HCEC 1CT (cell line): ENCODE results near the gene TUG1.

Source experiments
- DNase-seq: peaks from one replicate; pipeline ENCODE4 v3.0.0-alpha.2; 2017

Gene TUG1

DNA sequence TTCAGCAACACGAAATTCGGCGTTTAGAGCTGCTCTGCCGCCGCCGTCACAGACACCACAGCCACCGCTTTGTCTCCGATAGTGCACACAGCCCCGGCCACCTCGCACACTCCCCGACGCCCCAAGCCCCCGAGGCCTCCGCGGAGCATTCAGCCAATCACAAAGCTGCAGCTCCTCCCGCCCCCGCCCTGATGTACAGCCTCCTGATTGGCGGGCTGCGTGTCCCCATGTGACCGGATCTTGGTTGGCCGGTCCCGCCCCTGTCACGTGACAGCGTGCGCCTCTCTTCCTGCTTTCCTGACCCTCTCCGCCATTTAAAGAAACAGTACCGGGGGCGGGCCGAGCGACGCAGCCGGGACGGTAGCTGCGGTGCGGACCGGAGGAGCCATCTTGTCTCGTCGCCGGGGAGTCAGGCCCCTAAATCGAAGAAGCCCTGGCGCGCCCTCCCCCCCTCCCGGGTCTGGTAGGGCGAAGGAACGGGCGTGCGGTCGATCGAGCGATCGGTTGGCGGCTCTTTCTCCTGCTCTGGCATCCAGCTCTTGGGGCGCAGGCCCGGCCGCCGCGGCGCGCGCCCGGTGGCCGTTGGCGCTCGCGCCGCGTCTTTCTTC lies at the start of gene TUG1:
Gene TUG1 (plus strand): TSS at position 342 of the 608 bp plus-strand sequence.
- peak; percentile 98 for DNase-seq

- no peak for DNase-seq
Observed at GRCh38 chr22:30919973-30920372, 49.1 kb upstream of the TUG1 start.

DNA sequence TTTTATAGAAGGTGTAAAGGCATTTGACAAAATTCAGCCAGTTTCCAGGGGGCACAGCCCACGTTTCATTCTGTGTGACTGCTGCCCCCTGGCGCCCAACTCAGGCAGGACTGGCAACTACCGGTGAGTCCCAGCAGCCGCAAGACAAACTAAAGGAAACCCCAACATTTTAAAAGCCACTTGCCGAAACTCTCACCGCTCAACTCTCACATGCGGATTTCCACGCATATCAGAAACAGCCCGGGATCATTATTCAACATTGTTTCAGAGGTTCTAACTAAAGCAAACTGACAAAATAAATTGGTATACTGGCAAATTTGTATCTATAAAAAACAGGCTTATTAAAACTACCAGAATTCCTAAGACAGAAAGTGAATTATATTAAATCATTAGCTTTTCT lies 48.7 kb upstream of the TUG1 start:
- peak; percentile 42 for DNase-seq

DNA sequence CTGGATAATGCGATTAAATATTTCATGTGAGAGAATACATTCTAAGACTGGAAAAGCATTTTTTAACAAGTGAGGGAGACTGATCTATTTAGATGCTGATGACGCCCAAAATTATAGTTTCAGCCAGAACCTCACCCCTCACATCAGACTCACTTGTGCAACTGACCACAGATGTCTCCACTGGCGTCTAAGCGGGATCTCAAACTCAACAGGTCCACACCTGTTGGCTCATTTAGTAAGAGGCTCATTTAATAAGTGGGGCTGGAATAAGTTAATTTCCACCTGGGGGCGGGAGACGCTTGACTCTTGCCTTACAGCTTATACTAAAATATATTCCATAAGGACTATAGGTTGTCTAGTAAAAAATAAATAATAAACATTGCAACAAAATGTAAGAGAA lies 48.0 kb upstream of the TUG1 start:
- DNase-seq: no peak

DNA sequence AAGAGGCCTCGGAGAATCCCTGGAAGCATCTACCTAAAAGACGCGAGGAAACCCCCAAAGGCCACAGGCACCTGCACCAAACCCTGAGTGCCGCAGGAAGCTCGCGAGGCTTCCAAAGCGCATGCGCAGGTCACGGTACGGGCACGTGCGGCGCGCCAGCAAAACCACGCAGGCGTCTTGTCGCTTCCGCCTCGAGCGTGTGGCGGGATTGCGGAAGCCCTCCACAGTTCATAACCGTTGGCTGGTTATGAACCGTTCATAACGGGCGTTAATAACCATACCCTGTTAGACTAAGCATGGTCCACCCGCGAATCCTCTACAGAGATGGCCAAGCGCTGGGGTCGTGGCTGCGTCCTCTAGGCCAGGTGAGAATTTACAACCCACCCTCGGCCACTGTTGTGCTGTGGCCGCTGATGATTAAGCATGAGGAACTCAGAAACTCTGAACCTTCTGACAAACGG lies 46.9 kb upstream of the TUG1 start:
- DNase-seq: no peak

GRCh38 chr22:30923168-30923900 lies 45.7 kb upstream of the TUG1 start:
- DNase-seq: no peak

- DNase-seq: no peak
Observed at GRCh38 chr22:30925667-30926066, 43.4 kb upstream of the TUG1 start.

- no peak for DNase-seq
Observed at GRCh38 chr22:30926706-30927105, 42.4 kb upstream of the TUG1 start.

- no peak for DNase-seq
Observed at GRCh38 chr22:30927806-30928205, 41.3 kb upstream of the TUG1 start.

DNA sequence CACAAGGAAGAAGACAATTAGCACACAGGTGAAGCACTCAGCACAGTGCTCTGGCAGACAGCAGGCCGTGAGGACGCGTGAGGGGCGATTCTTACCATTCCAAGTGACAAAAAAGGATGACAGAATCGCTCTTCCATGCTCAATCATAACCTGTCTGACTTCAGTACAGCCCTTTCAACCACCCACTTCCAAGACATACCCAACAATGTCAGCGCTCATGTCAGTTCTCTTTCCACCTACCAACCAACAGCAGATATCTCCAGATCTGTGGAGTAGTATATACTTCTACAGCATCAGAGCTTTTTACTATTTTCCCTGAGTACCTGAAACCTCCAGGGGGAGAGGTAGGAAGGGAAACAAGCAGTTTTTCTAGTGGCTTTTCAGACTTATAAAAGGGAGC lies 40.7 kb upstream of the TUG1 start:
- no peak for DNase-seq

- DNase-seq: no peak
Observed at GRCh38 chr22:30930228-30930627, 38.8 kb upstream of the TUG1 start.

DNA sequence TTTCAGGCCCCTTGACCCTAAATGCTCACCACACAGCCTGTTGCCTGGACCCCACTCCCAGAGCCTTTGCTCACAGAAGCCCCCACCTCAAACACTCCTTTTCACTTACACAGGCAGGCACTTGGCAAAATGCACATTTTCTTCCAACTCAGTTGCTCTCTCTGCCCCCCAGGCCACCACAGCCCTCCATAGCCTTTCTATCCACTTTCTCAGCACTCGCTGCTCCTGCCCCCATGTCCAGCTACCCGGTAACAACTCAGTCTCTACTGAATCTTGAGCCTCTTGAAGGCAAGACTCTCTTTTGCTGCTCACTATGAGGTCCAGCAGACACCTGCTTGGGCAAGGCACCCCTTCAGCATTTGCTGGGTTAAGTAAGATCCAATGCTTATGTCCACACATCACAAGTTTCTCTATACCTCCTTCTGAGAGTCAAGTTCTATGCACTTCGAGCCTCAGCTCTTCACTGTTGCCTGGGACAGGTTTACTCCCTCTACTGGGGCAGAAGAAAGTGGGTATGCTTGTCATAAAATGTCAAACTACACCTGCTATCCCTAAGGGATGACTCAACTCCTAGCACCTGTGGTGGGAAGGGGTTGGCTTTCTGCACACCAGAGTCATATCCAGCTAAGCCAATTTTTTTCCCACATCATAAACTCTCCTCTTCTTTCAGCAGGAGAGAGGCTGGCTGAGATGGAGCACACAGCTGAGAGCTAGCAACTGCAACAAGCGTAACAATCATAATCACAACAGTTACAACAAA lies 37.3 kb upstream of the TUG1 start:
- no peak for DNase-seq

- DNase-seq: no peak
Observed at GRCh38 chr22:30932661-30933060, 36.4 kb upstream of the TUG1 start.

- no peak for DNase-seq
Observed at GRCh38 chr22:30933457-30933856, 35.6 kb upstream of the TUG1 start.

DNA sequence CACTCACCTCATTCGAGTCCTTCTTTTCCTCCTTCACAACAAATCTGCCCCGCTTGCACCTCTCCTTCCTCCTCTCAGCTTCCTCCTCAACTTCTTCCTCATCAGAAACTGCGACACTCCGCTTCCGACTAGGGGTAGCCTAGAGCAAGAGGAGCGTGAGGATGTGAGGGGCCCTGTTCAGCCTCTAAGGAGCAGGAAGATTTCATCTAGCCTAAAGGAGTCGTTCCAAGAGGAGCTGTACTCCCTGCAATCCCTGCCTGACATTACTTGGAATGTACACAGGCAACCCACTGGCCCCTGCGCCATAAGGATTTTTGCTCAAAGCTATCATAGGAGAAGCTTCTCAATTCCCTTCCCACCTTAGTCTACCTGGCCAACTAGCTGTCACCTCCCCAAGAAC lies 35.0 kb upstream of the TUG1 start:
- DNase-seq: no peak

DNA sequence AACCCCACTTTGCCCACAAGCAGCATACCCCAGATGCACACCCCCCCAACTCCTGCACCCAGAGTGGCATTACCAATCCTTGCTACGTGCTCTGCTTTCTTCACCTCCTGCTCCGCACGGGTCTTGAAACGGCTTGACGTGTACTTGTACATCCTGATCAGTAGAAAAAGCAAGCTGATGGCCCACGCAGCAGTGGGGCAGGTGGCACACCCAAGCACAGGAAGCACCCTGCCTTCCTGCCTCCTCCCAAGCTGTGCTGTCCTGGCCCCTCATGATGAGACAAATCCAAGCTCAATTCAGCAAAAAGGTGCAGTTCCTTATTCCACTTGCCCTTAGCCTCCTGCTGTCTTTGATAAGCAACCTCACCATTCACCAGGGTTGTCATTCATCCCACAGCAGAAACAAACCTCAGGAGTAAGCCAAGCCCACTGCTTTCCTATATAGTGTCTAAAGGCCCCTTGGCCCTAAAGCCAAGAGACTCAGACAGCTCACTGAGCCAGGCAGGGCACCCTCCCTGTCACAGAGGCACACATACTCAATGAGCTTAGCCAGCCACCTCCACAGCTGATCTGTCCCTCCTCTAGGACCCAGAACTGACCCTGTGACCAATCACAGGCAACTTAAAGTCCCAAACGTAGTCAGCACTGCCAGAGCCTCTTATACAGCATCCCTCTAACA lies 28.2 kb upstream of the TUG1 start:
- no peak for DNase-seq

GRCh38 chr22:30941363-30941740 lies 27.7 kb upstream of the TUG1 start:
- no peak for DNase-seq

- DNase-seq: no peak
Observed at GRCh38 chr22:30943368-30943767, 25.7 kb upstream of the TUG1 start.

GRCh38 chr22:30944986-30945385 lies 24.1 kb upstream of the TUG1 start:
- DNase-seq: no peak

DNA sequence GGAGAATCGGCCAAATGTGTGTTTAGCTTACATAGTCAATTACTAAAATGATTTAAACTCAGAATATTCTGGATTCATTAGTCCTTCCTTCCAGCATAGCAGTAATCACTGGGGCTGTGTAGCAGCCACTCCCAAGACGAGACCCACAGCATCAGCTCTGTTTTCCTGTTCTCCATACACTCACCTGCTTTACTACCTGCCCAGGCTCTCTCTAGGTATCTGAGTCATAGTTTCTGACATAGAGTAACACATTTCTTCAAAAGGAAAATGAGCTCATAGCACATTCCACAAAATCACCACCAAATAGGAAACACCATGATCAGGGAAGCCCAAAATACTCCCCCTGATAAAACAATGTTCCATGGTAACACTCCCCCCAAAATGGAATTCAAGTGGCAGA lies 23.4 kb upstream of the TUG1 start:
- DNase-seq: no peak

- no peak for DNase-seq
Observed at GRCh38 chr22:30946354-30946753, 22.7 kb upstream of the TUG1 start.

DNA sequence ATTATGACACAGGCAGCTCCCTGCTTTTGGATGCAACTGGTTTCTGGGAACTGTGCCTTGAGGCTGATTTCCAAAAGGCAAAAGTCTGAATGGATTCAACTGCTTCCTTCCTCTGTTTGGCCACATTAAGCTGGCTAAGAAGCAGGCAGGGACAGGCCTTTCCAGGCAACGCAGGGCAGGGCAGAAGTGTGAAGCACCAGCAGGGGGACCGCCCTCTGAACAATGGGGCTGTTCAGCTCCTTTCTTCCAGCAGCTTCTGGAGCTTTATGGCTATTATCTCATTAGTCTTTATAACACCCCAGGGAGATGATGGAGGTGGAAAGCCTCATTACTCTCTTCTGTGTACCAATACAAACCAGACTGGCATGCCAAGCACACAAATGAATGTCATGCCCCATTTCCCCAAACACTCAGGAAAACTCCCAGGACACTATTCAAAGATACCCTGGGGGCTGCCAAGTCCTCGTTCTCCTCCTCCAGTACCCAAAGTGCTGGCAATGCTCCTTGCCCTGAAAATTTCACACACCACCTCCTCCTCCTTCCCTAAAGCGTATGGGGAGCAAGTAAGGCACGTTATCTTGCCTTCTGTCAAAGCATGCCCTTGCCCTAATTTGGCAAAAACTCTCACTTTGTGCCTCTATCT lies 21.8 kb upstream of the TUG1 start:
- no peak for DNase-seq
